ENCODE measurements around the gene FAM163B.

DNA sequence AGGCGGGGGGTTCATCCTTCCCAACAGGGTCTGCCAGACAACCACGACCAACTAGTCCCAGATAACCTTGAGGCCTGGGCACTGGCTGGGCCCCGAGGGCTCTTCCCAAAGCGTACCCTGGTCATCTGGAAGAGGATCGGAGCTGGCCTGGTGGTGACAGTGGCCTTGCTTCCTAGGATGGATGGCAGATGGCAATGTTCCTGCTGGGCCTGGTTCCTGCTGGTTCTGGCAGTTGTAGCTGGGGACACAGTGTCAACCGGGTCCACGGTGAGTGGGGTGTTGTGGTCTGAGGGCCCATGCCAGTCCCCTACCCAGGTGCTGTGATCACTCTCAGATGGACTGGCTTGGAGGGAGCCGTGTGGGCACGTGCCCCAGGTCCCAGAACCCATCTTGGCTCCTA lies 72.7 kb downstream of the FAM163B start:
- TF ChIP-seq, protein P1, sequence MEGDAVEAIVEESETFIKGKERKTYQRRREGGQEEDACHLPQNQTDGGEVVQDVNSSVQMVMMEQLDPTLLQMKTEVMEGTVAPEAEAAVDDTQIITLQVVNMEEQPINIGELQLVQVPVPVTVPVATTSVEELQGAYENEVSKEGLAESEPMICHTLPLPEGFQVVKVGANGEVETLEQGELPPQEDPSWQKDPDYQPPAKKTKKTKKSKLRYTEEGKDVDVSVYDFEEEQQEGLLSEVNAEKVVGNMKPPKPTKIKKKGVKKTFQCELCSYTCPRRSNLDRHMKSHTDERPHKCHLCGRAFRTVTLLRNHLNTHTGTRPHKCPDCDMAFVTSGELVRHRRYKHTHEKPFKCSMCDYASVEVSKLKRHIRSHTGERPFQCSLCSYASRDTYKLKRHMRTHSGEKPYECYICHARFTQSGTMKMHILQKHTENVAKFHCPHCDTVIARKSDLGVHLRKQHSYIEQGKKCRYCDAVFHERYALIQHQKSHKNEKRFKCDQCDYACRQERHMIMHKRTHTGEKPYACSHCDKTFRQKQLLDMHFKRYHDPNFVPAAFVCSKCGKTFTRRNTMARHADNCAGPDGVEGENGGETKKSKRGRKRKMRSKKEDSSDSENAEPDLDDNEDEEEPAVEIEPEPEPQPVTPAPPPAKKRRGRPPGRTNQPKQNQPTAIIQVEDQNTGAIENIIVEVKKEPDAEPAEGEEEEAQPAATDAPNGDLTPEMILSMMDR (IDR thresholded peaks at IDR 0.05) = no peak
- no peak for TF ChIP-seq EZH2 (IDR thresholded peaks at IDR 0.05; ENCODE audit: borderline replicate concordance, insufficient read depth, low read depth, low read length, poor library complexity, severe bottlenecking)
